Liver (tissue), 3 donors: ENCODE data around the gene OR12D1.

Source experiments
- FOXA2 ChIP-seq: IDR thresholded peaks from 2 replicates; pipeline ENCODE4 v1.6.1; 2016; ENCODE audit warnings: antibody characterized with exemption
- GABPA ChIP-seq, 2 donors: IDR thresholded peaks in 1 of 2; conservative IDR thresholded peaks in 1 of 2; 2 replicates each; pipeline ENCODE4 v1.6.1; 2016; ENCODE audit warnings: antibody characterized with exemption in 2 of 2, mild to moderate bottlenecking in 1 of 2, moderate library complexity in 1 of 2
- HNF4A ChIP-seq, 2 donors: conservative IDR thresholded peaks; 2 replicates each; pipeline ENCODE4 v1.6.1; 2016; ENCODE audit warnings: antibody characterized with exemption in 2 of 2, mild to moderate bottlenecking in 2 of 2
- JUND ChIP-seq, 2 donors: IDR thresholded peaks; 2 replicates each; pipeline ENCODE4 v1.6.1; 2016; ENCODE audit warnings: antibody characterized with exemption in 2 of 2
- RAD21 ChIP-seq, 2 donors: IDR thresholded peaks; 2 replicates each; pipeline ENCODE4 v1.6.1; 2016; ENCODE audit warnings: antibody characterized with exemption in 2 of 2, mild to moderate bottlenecking in 2 of 2
- RXRA ChIP-seq, 2 donors: IDR thresholded peaks; 2 replicates each; pipeline ENCODE4 v1.6.1; 2017 to 2018; ENCODE audit warnings: antibody characterized with exemption in 2 of 2, mild to moderate bottlenecking in 1 of 2
- TF ChIP-seq, protein P1 (sequence below): fragments of 150-350 bp; IDR thresholded peaks from 2 replicates; pipeline ENCODE4 v1.5.1; 2017; ENCODE audit warnings: improper control_type of control experiment, low read depth, low read length; ENCODE audit not compliant: missing input control
- TF ChIP-seq, protein P2 (sequence below): IDR thresholded peaks from 2 replicates; pipeline ENCODE4 v1.6.1; 2016; ENCODE audit warnings: antibody characterized with exemption
- TF ChIP-seq, protein P3 (sequence below): IDR thresholded peaks from 2 replicates; pipeline ENCODE4 v1.6.1; 2016; ENCODE audit warnings: antibody characterized with exemption
- TF ChIP-seq, protein P4 (sequence below): IDR thresholded peaks from 2 replicates; pipeline ENCODE4 v1.6.1; 2016; ENCODE audit warnings: antibody characterized with exemption, mild to moderate bottlenecking
- donor health status: healthy.
- donor health status: healthy.

DNA sequence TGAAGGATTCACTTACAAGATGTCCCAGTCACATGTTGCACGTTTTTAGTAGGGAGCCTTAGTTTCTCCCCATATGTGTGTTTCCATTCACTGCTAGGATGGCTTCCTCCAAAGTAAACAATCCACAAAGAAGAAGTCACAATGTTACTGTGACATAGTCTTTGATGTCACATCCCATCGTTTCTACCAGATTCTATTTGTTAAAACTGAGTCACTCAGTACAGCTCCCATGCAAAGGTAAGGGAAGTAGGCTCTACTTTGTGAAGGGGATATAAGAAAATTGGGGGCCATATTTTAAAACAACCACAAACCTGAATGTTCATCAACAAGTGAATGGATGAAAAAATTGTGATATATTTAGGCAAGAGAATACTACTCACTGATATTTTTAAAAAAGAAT, 42.2 kb downstream of the OR12D1 start, which contains the start of the genes OR11A1 and OR2H1:
- TF ChIP-seq, protein P1, sequence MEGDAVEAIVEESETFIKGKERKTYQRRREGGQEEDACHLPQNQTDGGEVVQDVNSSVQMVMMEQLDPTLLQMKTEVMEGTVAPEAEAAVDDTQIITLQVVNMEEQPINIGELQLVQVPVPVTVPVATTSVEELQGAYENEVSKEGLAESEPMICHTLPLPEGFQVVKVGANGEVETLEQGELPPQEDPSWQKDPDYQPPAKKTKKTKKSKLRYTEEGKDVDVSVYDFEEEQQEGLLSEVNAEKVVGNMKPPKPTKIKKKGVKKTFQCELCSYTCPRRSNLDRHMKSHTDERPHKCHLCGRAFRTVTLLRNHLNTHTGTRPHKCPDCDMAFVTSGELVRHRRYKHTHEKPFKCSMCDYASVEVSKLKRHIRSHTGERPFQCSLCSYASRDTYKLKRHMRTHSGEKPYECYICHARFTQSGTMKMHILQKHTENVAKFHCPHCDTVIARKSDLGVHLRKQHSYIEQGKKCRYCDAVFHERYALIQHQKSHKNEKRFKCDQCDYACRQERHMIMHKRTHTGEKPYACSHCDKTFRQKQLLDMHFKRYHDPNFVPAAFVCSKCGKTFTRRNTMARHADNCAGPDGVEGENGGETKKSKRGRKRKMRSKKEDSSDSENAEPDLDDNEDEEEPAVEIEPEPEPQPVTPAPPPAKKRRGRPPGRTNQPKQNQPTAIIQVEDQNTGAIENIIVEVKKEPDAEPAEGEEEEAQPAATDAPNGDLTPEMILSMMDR: no peak
- TF ChIP-seq GABPA (IDR thresholded peaks at IDR 0.05 in 1 of 2, conservative IDR thresholded peaks at IDR 0.05 in 1 of 2) (no peak), RAD21 (IDR thresholded peaks at IDR 0.05) (no peak), RXRA (IDR thresholded peaks at IDR 0.05) (no peak), FOXA2 (no peak), JUND (IDR thresholded peaks at IDR 0.05) (no peak), HNF4A (conservative IDR thresholded peaks at IDR 0.05) (no peak)
- TF ChIP-seq, protein P2, sequence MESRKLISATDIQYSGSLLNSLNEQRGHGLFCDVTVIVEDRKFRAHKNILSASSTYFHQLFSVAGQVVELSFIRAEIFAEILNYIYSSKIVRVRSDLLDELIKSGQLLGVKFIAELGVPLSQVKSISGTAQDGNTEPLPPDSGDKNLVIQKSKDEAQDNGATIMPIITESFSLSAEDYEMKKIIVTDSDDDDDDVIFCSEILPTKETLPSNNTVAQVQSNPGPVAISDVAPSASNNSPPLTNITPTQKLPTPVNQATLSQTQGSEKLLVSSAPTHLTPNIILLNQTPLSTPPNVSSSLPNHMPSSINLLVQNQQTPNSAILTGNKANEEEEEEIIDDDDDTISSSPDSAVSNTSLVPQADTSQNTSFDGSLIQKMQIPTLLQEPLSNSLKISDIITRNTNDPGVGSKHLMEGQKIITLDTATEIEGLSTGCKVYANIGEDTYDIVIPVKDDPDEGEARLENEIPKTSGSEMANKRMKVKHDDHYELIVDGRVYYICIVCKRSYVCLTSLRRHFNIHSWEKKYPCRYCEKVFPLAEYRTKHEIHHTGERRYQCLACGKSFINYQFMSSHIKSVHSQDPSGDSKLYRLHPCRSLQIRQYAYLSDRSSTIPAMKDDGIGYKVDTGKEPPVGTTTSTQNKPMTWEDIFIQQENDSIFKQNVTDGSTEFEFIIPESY: no peak
- TF ChIP-seq, protein P3, sequence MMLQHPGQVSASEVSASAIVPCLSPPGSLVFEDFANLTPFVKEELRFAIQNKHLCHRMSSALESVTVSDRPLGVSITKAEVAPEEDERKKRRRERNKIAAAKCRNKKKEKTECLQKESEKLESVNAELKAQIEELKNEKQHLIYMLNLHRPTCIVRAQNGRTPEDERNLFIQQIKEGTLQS: no peak
- TF ChIP-seq, protein P4, sequence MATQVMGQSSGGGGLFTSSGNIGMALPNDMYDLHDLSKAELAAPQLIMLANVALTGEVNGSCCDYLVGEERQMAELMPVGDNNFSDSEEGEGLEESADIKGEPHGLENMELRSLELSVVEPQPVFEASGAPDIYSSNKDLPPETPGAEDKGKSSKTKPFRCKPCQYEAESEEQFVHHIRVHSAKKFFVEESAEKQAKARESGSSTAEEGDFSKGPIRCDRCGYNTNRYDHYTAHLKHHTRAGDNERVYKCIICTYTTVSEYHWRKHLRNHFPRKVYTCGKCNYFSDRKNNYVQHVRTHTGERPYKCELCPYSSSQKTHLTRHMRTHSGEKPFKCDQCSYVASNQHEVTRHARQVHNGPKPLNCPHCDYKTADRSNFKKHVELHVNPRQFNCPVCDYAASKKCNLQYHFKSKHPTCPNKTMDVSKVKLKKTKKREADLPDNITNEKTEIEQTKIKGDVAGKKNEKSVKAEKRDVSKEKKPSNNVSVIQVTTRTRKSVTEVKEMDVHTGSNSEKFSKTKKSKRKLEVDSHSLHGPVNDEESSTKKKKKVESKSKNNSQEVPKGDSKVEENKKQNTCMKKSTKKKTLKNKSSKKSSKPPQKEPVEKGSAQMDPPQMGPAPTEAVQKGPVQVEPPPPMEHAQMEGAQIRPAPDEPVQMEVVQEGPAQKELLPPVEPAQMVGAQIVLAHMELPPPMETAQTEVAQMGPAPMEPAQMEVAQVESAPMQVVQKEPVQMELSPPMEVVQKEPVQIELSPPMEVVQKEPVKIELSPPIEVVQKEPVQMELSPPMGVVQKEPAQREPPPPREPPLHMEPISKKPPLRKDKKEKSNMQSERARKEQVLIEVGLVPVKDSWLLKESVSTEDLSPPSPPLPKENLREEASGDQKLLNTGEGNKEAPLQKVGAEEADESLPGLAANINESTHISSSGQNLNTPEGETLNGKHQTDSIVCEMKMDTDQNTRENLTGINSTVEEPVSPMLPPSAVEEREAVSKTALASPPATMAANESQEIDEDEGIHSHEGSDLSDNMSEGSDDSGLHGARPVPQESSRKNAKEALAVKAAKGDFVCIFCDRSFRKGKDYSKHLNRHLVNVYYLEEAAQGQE: no peak
